Vagina (tissue), 2 donors: ENCODE data around the gene AGBL4.

Experiments
- POLR2AphosphoS5 ChIP-seq, 2 donors: sonication (generic); formaldehyde crosslinking; IDR thresholded peaks; one replicate each; pipeline ENCODE4 v1.9.0; 2017; ENCODE audit warnings: antibody characterized with exemption in 2 of 2, mild to moderate bottlenecking in 2 of 2, low read depth in 1 of 2; ENCODE audit not compliant: insufficient read depth in 1 of 2
- TF ChIP-seq, protein P1 (sequence below), 3 experiments: fragments of 450-650 bp in 2 of 3; fragments of 200-600 bp in 1 of 3; sonication (generic) in 1 of 3; IDR thresholded peaks; one replicate each; pipeline ENCODE4 v1.5.1; 2017 to 2019; ENCODE audit warnings: antibody characterized with exemption in 3 of 3, mild to moderate bottlenecking in 2 of 3, moderate library complexity in 2 of 3

- TF ChIP-seq POLR2AphosphoS5 (IDR thresholded peaks at IDR 0.05; ENCODE audit: insufficient read depth in 1 of 2, low read depth in 1 of 2) = no peak
- TF ChIP-seq, protein P1, sequence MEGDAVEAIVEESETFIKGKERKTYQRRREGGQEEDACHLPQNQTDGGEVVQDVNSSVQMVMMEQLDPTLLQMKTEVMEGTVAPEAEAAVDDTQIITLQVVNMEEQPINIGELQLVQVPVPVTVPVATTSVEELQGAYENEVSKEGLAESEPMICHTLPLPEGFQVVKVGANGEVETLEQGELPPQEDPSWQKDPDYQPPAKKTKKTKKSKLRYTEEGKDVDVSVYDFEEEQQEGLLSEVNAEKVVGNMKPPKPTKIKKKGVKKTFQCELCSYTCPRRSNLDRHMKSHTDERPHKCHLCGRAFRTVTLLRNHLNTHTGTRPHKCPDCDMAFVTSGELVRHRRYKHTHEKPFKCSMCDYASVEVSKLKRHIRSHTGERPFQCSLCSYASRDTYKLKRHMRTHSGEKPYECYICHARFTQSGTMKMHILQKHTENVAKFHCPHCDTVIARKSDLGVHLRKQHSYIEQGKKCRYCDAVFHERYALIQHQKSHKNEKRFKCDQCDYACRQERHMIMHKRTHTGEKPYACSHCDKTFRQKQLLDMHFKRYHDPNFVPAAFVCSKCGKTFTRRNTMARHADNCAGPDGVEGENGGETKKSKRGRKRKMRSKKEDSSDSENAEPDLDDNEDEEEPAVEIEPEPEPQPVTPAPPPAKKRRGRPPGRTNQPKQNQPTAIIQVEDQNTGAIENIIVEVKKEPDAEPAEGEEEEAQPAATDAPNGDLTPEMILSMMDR (IDR thresholded peaks at IDR 0.05) = no peak
These were observed 863.1 kb downstream of the AGBL4 start for GRCh38 chr1:49160677-49161076.
